Activated CD4-positive, alpha-beta memory T cell treated with anti-CD3 and anti-CD28 coated beads for 36 hours (primary cell): Measurements from ENCODE around the gene PTDSS2. TPM values are rescaled to one million over a fixed set of nuclear protein-coding genes. Genes with fewer than 3 reads are reported as not detected.
"Not testable (repeated sequence)": the region's sequence is repeated elsewhere in the genome, so short reads cannot be mapped to it uniquely, and the experiment has no call there.

Source experiments
- CTCF ChIA-PET: fragments of 350-600 bp; sonication (Branson Sonifier 250); formaldehyde crosslinking; loops from one replicate; lab custom pipeline; 2021; ENCODE audit warnings: antibody characterized with exemption, inconsistent platforms; lab: Charles Lee
- POLR2A ChIA-PET: fragments of 350-600 bp; sonication (Branson Sonifier 250); formaldehyde crosslinking; loops from one replicate; lab custom pipeline; 2021; ENCODE audit warnings: antibody characterized with exemption; lab: Charles Lee
- DNase-seq: peaks from one replicate; pipeline ENCODE4 v3.0.0-alpha.2; 2020
- H3K27ac Mint-ChIP-seq: one replicate; pipeline ENCODE4 v1.8.0; 2021; ENCODE audit warnings: mixed read lengths
- H3K27me3 Mint-ChIP-seq: one replicate; pipeline ENCODE4 v1.8.0; 2021; ENCODE audit warnings: mixed read lengths
- H3K36me3 Mint-ChIP-seq: one replicate; pipeline ENCODE4 v1.8.0; 2021; ENCODE audit warnings: mixed read lengths
- H3K4me1 Mint-ChIP-seq: one replicate; pipeline ENCODE4 v1.8.0; 2021; ENCODE audit warnings: low read depth, mixed read lengths
- H3K4me3 Mint-ChIP-seq: one replicate; pipeline ENCODE4 v1.8.0; 2021; ENCODE audit warnings: mild to moderate bottlenecking, mixed read lengths
- H3K9me3 Mint-ChIP-seq: one replicate; pipeline ENCODE4 v1.8.0; 2021; ENCODE audit warnings: mixed read lengths
- intact Hi-C: fragments of 100-400 bp; cut with micrococcal nuclease; formaldehyde crosslinking; loops from one replicate; pipeline ENCODE4 v1.15.1; 2023
- total RNA-seq, 2 experiments: library from RNA; stranded (reverse); gene quantifications; one replicate each; pipeline ENCODE4 v1.2.3, GENCODE V29; 2021

PTDSS2 gene
- total RNA-seq, 2 experiments from 2014 or later: 15.0 to 16.7 TPM

- Mint-ChIP-seq H3K9me3 (peaks cover 14% of the 10 kb centered on the region), H3K27me3 (no peaks in the 10 kb centered on the region), H3K27ac (no peak overlapping the region), H3K4me3 (no peak overlapping the region), H3K4me1 (peaks cover 3% of the 10 kb centered on the region), H3K36me3 (peaks cover 14% of the 10 kb centered on the region)
- DNase-seq: no peak
- POLR2A ChIA-PET: no interaction called here
- intact Hi-C loops: no loop called here
- CTCF ChIA-PET: interaction anchor here (1.4 kb wide), 1 partner anchor 64 kb away, joined by 3 read pairs; no protein-coding TSS in a partner anchor
Observed at GRCh38 chr11:512761-513595, 62.9 kb downstream of the PTDSS2 start.

GRCh38 chr11:514606-515005 lies 64.5 kb downstream of the PTDSS2 start:
- Mint-ChIP-seq H3K36me3 (peaks cover 16% of the 10 kb centered on the region), H3K27ac (no peak overlapping the region), H3K4me1 (peaks cover 2% of the 10 kb centered on the region), H3K4me3 (no peak overlapping the region), H3K9me3 (peaks cover 14% of the 10 kb centered on the region), H3K27me3 (no peaks in the 10 kb centered on the region)
- DNase-seq: no peak
- ChIA-PET POLR2A (no interaction called here), CTCF (no interaction called here)
- intact Hi-C loops: no loop called here

- no peaks in the 10 kb centered on the region for H3K27me3 Mint-ChIP-seq
- CTCF ChIA-PET: no interaction called here
- H3K4me1 Mint-ChIP-seq: peaks cover 2% of the 10 kb centered on the region
- POLR2A ChIA-PET: no interaction called here
- H3K4me3 Mint-ChIP-seq: no peak overlapping the region
- H3K9me3 Mint-ChIP-seq: peaks cover 14% of the 10 kb centered on the region
- H3K27ac Mint-ChIP-seq: no peak overlapping the region
- H3K36me3 Mint-ChIP-seq: peaks cover 11% of the 10 kb centered on the region
- no peak for DNase-seq
- intact Hi-C loops: no loop called here
Observed at GRCh38 chr11:515131-515530, 65.1 kb downstream of the PTDSS2 start.

- Mint-ChIP-seq H3K27ac (no peak overlapping the region), H3K4me3 (no peak overlapping the region), H3K4me1 (peaks cover 8% of the 10 kb centered on the region), H3K27me3 (no peaks in the 10 kb centered on the region), H3K9me3 (peaks cover 14% of the 10 kb centered on the region), H3K36me3 (peaks cover 10% of the 10 kb centered on the region)
- CTCF ChIA-PET: interaction anchor here (0.9 to 1.1 kb wide), 2 partner anchors 68 to 110 kb away, joined by 3 read pairs; no protein-coding TSS in a partner anchor
- no peak for DNase-seq
- POLR2A ChIA-PET: no interaction called here
- intact Hi-C loops: no loop called here
Observed at GRCh38 chr11:516400-516799, 66.3 kb downstream of the PTDSS2 start.

DNA sequence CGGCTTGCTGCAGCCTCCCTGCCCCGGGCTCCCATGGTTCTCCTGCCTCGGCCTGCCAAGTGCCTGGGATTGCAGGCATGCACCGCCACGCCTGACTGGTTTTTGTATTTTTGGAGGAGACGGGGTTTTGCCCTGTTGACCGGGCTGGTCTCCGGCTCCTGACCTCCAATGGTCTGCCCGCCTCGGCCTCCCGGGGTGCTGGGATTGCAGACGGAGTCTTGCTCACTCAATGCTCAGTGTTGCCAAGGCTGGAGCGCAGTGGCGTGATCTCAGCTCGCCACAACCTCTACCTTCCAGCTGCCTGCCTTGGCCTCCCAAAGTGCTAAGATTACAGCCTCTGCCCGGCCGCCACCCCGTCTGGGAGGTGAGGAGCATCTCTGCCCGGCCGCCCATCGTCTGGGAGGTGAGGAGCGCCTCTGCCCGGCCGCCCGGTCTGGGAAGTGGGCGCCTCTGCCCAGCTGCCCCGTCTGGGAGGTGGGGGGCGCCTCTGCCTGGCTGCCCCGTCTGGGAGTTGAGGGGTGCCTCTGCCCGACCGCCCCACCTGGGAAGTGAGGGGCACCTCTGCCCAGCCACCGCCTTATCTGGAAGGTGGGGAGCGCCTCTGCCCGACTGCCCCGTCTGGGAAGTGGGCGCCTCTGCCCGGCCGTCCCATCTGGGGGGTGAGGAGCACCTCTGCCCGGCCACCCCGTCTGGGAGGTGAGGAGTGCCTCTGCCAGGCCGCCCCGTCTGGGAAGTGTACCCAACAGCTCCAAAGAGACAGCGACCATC lies 67.0 kb downstream of the PTDSS2 start:
- H3K36me3 Mint-ChIP-seq, H3K4me3 Mint-ChIP-seq, H3K27ac Mint-ChIP-seq, intact Hi-C loops, H3K4me1 Mint-ChIP-seq, H3K27me3 Mint-ChIP-seq, POLR2A ChIA-PET: not testable (repeated sequence)
- H3K9me3 Mint-ChIP-seq: peaks cover 14% of the 10 kb centered on the region
- DNase-seq: peak; percentile 7
- CTCF ChIA-PET: interaction anchor here (0.9 kb wide), 1 partner anchor 68 kb away, joined by 3 read pairs; no protein-coding TSS in a partner anchor

- H3K4me1 Mint-ChIP-seq: peaks cover 8% of the 10 kb centered on the region
- DNase-seq: peak; percentile 93
- H3K4me3 Mint-ChIP-seq: peak overlapping the region; percentile 78
- H3K36me3 Mint-ChIP-seq: peaks cover 5% of the 10 kb centered on the region
- H3K27ac Mint-ChIP-seq: peak overlapping the region; percentile 44
- ChIA-PET POLR2A (interaction anchor here (0.9 to 1.8 kb wide), 5 partner anchors 12 to 103 kb away, joined by 3 to 7 read pairs (median 5); partner anchors contain the start of gene HRAS), CTCF (interaction anchor here (0.6 to 2.0 kb wide), 37 partner anchors 10 to 303 kb away, joined by 3 to 40 read pairs (median 4); partner anchors contain the start of genes ANO9, HRAS, LRRC56 and RNH1)
- intact Hi-C loops: loop anchor here (1.0 kb wide), 1 partner anchor 11 kb away; the partner anchor contains the start of gene RNH1
- H3K27me3 Mint-ChIP-seq: no peaks in the 10 kb centered on the region
- H3K9me3 Mint-ChIP-seq: peaks cover 14% of the 10 kb centered on the region
Observed at GRCh38 chr11:518463-519202, 68.6 kb downstream of the PTDSS2 start.

- ChIA-PET POLR2A (no interaction called here), CTCF (no interaction called here)
- intact Hi-C loops: no loop called here
- Mint-ChIP-seq H3K4me3 (no peak overlapping the region), H3K27ac (no peak overlapping the region), H3K36me3 (peaks cover 5% of the 10 kb centered on the region), H3K9me3 (peaks cover 14% of the 10 kb centered on the region), H3K27me3 (no peaks in the 10 kb centered on the region), H3K4me1 (peaks cover 8% of the 10 kb centered on the region)
- peak; percentile 40 for DNase-seq
Observed at GRCh38 chr11:520428-521176, 70.5 kb downstream of the PTDSS2 start.

DNA sequence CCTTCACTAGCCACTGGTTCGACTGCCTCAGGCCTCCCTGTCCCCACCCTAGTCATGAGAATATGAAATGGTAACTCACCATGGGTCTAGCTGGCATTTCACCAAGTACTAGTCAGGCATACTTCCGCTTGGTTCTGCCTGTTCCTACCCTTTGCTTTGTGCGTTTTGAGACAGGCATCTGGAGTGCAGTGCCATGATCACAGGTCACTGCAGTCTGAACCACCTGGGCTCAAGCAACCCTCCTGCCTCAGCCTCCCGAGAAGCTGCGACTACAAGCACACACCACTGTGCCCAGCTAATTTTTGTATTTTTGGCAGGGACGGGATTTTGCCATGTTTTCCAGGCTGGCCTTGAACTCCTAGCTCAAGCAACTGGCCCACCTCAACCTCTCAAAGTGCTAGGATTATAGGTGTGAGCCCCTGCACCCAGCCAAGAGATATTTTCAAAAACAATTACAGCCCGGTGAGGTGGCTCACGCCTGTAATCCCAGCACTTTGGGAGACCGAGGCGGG lies 71.2 kb downstream of the PTDSS2 start:
- intact Hi-C loops: no loop called here
- no peak overlapping the region for H3K4me3 Mint-ChIP-seq
- H3K27me3 Mint-ChIP-seq: no peaks in the 10 kb centered on the region
- ChIA-PET POLR2A (no interaction called here), CTCF (interaction anchor here (1.5 kb wide), 1 partner anchor 33 kb away, joined by 3 read pairs; no protein-coding TSS in a partner anchor)
- peaks cover 5% of the 10 kb centered on the region for H3K36me3 Mint-ChIP-seq
- peaks cover 8% of the 10 kb centered on the region for H3K4me1 Mint-ChIP-seq
- H3K9me3 Mint-ChIP-seq: peaks cover 13% of the 10 kb centered on the region
- no peak overlapping the region for H3K27ac Mint-ChIP-seq
- DNase-seq: no peak

DNA sequence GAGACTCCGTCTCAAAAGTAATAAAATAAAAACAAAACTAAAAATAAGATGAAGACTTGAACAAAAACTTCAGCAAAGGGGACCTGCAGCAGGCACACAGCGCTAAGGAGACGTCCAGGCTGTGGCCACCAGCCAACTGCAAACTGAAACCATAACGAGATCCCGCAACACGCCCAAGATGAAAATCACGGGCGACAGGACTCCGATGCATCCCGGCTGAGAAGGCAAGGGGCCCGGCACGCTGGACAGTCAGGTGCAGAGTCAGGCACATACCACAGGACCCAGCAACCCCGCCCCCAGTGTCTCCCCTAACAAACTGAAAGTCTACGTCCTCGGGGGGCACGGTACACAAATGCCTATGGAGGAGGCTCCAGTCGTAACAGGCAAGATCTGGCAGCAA lies 76.1 kb downstream of the PTDSS2 start:
- Mint-ChIP-seq H3K27ac (no peak overlapping the region), H3K9me3 (no peaks in the 10 kb centered on the region), H3K36me3 (no peaks in the 10 kb centered on the region), H3K4me3 (no peak overlapping the region), H3K4me1 (no peaks in the 10 kb centered on the region), H3K27me3 (no peaks in the 10 kb centered on the region)
- CTCF ChIA-PET: no interaction called here
- POLR2A ChIA-PET: no interaction called here
- no peak for DNase-seq
- intact Hi-C loops: no loop called here

GRCh38 chr11:528166-528814 lies 78.2 kb downstream of the PTDSS2 start:
- Mint-ChIP-seq H3K9me3 (no peaks in the 10 kb centered on the region), H3K27me3 (no peaks in the 10 kb centered on the region), H3K36me3 (peaks cover 5% of the 10 kb centered on the region), H3K4me1 (no peaks in the 10 kb centered on the region), H3K27ac (no peak overlapping the region), H3K4me3 (no peak overlapping the region)
- POLR2A ChIA-PET: no interaction called here
- intact Hi-C loops: no loop called here
- DNase-seq: no peak
- CTCF ChIA-PET: interaction anchor here (1.7 kb wide), 1 partner anchor 10 kb away, joined by 5 read pairs; no protein-coding TSS in a partner anchor
